Activated CD4-positive, alpha-beta T cell treated with anti-CD3 and anti-CD28 coated beads, Interleukin-2, amount 10 ng/mL, durations not matched to agents 7 days and 5 days (primary cell): ENCODE data around the gene RPA1. TPM values are rescaled to one million over a fixed set of nuclear protein-coding genes. Genes with fewer than 3 reads are reported as not detected.
A peak's percentile ranks its signal among the peaks of the same experiment; 100 is the strongest.
"Not testable (repeated sequence)": the region's sequence is repeated elsewhere in the genome, so short reads cannot be mapped to it uniquely, and the experiment has no call there.

ENCODE experiments used
- CTCF ChIA-PET: fragments of 350-600 bp; sonication (Branson Sonifier 250); formaldehyde crosslinking; loops from one replicate; lab custom pipeline; 2021; ENCODE audit warnings: antibody characterized with exemption; lab: Charles Lee
- POLR2A ChIA-PET: fragments of 350-600 bp; sonication (Branson Sonifier 250); formaldehyde crosslinking; loops from one replicate; lab custom pipeline; 2021; ENCODE audit warnings: antibody characterized with exemption; lab: Charles Lee
- DNase-seq: peaks from one replicate; pipeline ENCODE4 v3.0.0-alpha.2; 2020
- H3K27ac Mint-ChIP-seq: one replicate; pipeline ENCODE4 v1.8.0; 2021; ENCODE audit warnings: mild to moderate bottlenecking, moderate library complexity, mixed read lengths
- H3K27me3 Mint-ChIP-seq: one replicate; pipeline ENCODE4 v1.8.0; 2021; ENCODE audit warnings: mixed read lengths
- H3K36me3 Mint-ChIP-seq: one replicate; pipeline ENCODE4 v1.8.0; 2021; ENCODE audit warnings: low read depth, mixed read lengths
- H3K4me1 Mint-ChIP-seq: one replicate; pipeline ENCODE4 v1.8.0; 2021; ENCODE audit warnings: mixed read lengths
- H3K4me3 Mint-ChIP-seq: one replicate; pipeline ENCODE4 v1.8.0; 2021; ENCODE audit warnings: mild to moderate bottlenecking, moderate library complexity, mixed read lengths
- H3K9me3 Mint-ChIP-seq: one replicate; pipeline ENCODE4 v1.8.0; 2021; ENCODE audit warnings: mixed read lengths
- total RNA-seq, 2 experiments: library from RNA; stranded (reverse); gene quantifications; one replicate each; pipeline ENCODE4 v1.2.3, GENCODE V29; 2021

Gene RPA1
- total RNA-seq, 2 experiments from 2014 or later: 288 to 292 TPM

DNA sequence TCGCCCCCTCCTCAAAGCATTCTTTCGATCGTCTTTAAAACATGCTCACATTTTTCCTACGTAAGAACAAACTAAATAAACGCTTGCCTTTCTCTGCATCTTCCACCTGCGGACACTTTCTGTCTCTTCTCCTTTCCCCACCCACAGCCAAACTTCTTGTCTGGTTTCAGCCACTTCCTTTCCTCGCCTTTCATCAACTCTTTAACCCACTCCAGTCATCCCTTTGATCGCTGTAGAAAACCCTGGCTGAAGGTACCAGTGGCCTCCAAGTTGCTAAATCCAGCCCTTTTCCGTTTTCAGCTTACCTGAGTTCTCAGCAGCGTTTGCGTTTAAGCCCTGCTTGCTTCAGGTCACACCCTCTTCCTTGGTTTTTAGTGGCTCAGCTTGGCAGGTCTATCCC, 483 bp downstream of the RPA1 start:
- H3K4me1 Mint-ChIP-seq: peaks cover 70% of the 10 kb centered on the region
- H3K27me3 Mint-ChIP-seq: no peaks in the 10 kb centered on the region
- peak overlapping the region; percentile 93 for H3K27ac Mint-ChIP-seq
- peak overlapping the region; percentile 97 for H3K4me3 Mint-ChIP-seq
- peaks cover 43% of the 10 kb centered on the region for H3K36me3 Mint-ChIP-seq
- ChIA-PET POLR2A (interaction anchor here (0.6 to 0.9 kb wide), 3 partner anchors 16 to 113 kb away, joined by 3 to 5 read pairs (median 3); no protein-coding TSS in a partner anchor), CTCF (interaction anchor here (0.6 to 1.4 kb wide), 2 partner anchors 10 to 132 kb away, joined by 3 to 4 read pairs; no protein-coding TSS in a partner anchor)
- DNase-seq: peak; percentile 59
- H3K9me3 Mint-ChIP-seq: no peaks in the 10 kb centered on the region

DNA sequence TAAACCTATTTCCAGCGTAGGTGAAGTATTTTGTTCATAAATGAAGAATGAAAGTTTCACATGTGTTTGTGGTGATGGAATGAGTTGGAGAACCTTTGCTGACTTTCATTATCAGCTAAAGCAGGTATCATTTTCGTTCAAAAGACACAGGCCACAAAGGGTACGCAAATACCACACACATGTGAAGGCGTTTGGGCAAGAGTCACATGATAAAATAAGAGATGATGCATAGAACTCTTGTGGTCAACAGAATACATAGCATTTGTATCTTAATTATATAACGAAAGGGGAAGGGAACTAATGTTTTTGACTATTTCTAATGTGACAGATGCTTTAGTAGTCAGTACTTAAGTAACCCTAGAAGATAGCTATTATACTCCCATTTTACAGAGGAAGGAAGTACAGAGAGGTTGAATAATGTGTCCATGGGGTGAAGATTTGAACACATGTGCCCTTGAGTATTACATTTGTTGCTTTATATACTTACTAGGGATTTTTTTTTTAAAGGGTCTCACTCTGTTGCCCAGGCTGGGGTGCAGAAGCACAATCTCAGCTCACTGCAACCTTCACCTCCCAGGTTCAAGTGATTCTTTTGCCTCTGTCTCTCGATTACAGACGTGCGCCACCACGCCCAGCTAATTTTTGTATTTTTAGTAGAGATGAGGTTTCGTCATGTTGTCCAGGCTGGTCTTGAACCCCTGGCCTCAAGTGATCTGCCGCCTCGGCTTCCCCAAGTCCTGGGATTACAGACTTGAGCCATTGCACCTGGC, 4.8 kb downstream of the RPA1 start:
- DNase-seq: peak; percentile 38
- peak overlapping the region; percentile 81 for H3K27ac Mint-ChIP-seq
- no peaks in the 10 kb centered on the region for H3K9me3 Mint-ChIP-seq
- POLR2A ChIA-PET: interaction anchor here (0.6 kb wide), 1 partner anchor 11 kb away, joined by 3 read pairs; no protein-coding TSS in a partner anchor
- H3K36me3 Mint-ChIP-seq: peaks cover 44% of the 10 kb centered on the region
- peaks cover 56% of the 10 kb centered on the region for H3K4me1 Mint-ChIP-seq
- CTCF ChIA-PET: interaction anchor here (0.8 kb wide), 1 partner anchor 57 kb away, joined by 3 read pairs; no protein-coding TSS in a partner anchor
- no peaks in the 10 kb centered on the region for H3K27me3 Mint-ChIP-seq
- H3K4me3 Mint-ChIP-seq: no peak overlapping the region

DNA sequence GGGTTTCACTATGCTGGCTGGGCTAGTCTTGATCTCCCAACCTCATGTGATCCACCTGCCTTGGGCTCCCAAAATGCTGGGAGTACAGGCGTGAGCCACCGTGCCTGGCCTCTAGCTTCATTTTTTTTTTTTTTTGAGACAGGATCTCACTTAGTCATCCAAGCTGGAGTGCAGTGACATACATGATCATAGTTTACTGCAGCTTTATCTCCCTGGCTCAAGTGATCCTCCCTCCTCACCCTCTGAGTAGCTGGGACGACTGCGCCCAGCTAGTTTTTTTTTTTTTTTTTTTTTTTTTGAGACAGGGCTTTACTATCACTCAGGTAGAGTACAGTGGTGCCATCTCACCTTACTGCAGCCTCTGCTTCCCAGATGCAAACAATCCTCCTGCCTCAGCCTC, 9.7 kb downstream of the RPA1 start:
- POLR2A ChIA-PET: no interaction called here
- CTCF ChIA-PET: interaction anchor here (0.5 to 0.6 kb wide), 2 partner anchors 61 to 621 kb away, joined by 3 read pairs; no protein-coding TSS in a partner anchor
- no peaks in the 10 kb centered on the region for H3K27me3 Mint-ChIP-seq
- H3K4me1 Mint-ChIP-seq: peaks cover 28% of the 10 kb centered on the region
- no peak for DNase-seq
- no peak overlapping the region for H3K27ac Mint-ChIP-seq
- H3K9me3 Mint-ChIP-seq: no peaks in the 10 kb centered on the region
- no peak overlapping the region for H3K4me3 Mint-ChIP-seq
- peaks cover 48% of the 10 kb centered on the region for H3K36me3 Mint-ChIP-seq

GRCh38 chr17:1843947-1844346, 14.1 kb downstream of the RPA1 start:
- no peak for DNase-seq
- Mint-ChIP-seq H3K27ac (no peak overlapping the region), H3K9me3 (no peaks in the 10 kb centered on the region), H3K4me1 (peaks cover 6% of the 10 kb centered on the region), H3K4me3 (no peak overlapping the region), H3K27me3 (no peaks in the 10 kb centered on the region), H3K36me3 (peaks cover 41% of the 10 kb centered on the region)
- ChIA-PET CTCF (interaction anchor here (0.7 to 1.5 kb wide), 2 partner anchors 195 to 345 kb away, joined by 3 read pairs; partner anchors contain the start of gene RILP), POLR2A (no interaction called here)

DNA sequence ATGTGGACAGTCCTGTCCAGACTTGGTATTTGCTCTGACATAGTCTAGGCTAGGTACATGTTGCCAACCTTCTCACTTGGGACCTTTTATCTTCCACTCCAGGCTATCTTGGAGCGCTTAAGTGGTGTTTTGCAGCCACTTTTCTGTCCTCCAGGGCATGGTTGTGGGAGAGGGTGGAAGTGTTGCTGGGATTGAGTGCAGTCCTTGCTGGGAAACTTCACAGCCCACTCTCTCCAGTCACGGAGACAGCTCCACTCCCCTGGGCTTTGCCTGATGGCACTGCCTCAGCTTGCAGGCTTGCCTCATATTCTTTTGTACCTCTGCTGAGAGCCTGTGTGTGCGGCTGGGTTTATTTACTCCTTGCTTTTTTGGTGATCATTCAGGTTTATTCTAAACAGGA, 17.4 kb downstream of the RPA1 start:
- Mint-ChIP-seq H3K27me3 (no peaks in the 10 kb centered on the region), H3K9me3 (no peaks in the 10 kb centered on the region), H3K4me3 (no peak overlapping the region), H3K27ac (peak overlapping the region; percentile 5), H3K4me1 (peaks cover 7% of the 10 kb centered on the region), H3K36me3 (peaks cover 52% of the 10 kb centered on the region)
- ChIA-PET CTCF (no interaction called here), POLR2A (no interaction called here)
- DNase-seq: no peak

GRCh38 chr17:1852327-1852726, 22.5 kb downstream of the RPA1 start:
- ChIA-PET POLR2A (no interaction called here), CTCF (no interaction called here)
- DNase-seq: no peak
- Mint-ChIP-seq H3K27ac (no peak overlapping the region), H3K27me3 (no peaks in the 10 kb centered on the region), H3K4me1 (peaks cover 5% of the 10 kb centered on the region), H3K4me3 (no peak overlapping the region), H3K9me3 (no peaks in the 10 kb centered on the region), H3K36me3 (peaks cover 53% of the 10 kb centered on the region)

GRCh38 chr17:1853698-1854097, 23.9 kb downstream of the RPA1 start:
- CTCF ChIA-PET: no interaction called here
- no peaks in the 10 kb centered on the region for H3K27me3 Mint-ChIP-seq
- H3K27ac Mint-ChIP-seq: no peak overlapping the region
- H3K4me3 Mint-ChIP-seq: no peak overlapping the region
- H3K4me1 Mint-ChIP-seq: peaks cover 5% of the 10 kb centered on the region
- peaks cover 50% of the 10 kb centered on the region for H3K36me3 Mint-ChIP-seq
- H3K9me3 Mint-ChIP-seq: no peaks in the 10 kb centered on the region
- no peak for DNase-seq
- POLR2A ChIA-PET: no interaction called here

DNA sequence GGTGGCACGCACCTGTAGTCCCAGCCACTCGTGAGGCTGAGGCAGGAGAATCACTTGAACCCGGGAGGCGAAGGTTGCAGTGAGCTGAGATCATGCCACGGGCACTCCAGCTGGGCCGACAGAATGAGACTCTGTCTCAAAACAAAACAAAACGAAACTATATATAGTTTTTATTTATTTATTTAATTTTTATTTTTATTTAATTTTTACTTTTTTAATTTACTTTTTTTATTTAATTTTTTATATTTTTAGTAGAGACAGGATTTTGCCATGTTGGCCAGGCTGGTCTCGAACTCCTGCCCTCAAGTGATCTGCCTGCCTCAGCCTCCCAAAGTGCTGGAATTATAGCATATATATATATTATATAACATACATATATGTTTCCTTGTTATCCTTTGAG, 26.7 kb downstream of the RPA1 start:
- H3K4me3 Mint-ChIP-seq, CTCF ChIA-PET, H3K27me3 Mint-ChIP-seq, H3K27ac Mint-ChIP-seq, POLR2A ChIA-PET, DNase-seq, H3K4me1 Mint-ChIP-seq, H3K9me3 Mint-ChIP-seq: not testable (repeated sequence)
- peaks cover 49% of the 10 kb centered on the region for H3K36me3 Mint-ChIP-seq

DNA sequence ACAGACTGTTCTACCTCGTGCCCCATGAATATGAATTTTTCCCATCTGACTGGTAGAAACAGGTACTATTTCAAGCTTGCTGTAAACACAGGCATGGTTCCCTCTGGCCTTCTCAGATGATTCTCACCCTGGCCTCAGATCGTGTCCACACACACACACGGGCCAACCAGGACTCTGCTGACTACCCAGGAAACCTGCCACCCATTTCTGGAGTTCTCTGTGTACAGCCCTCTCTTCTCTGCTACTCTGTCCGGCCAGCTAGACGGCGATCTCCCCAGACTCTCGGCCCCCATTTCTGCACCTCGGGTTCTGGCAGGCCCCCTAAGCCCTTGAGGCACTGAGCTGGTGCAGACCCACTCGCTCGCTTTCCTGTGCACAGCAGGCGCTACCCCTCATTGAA, 31.2 kb downstream of the RPA1 start:
- H3K27ac Mint-ChIP-seq: no peak overlapping the region
- peaks cover 24% of the 10 kb centered on the region for H3K36me3 Mint-ChIP-seq
- H3K27me3 Mint-ChIP-seq: no peaks in the 10 kb centered on the region
- H3K4me1 Mint-ChIP-seq: peaks cover 5% of the 10 kb centered on the region
- no peak overlapping the region for H3K4me3 Mint-ChIP-seq
- ChIA-PET CTCF (interaction anchor here (0.7 kb wide), 1 partner anchor 24 kb away, joined by 3 read pairs; no protein-coding TSS in a partner anchor), POLR2A (no interaction called here)
- DNase-seq: no peak
- H3K9me3 Mint-ChIP-seq: no peaks in the 10 kb centered on the region

DNA sequence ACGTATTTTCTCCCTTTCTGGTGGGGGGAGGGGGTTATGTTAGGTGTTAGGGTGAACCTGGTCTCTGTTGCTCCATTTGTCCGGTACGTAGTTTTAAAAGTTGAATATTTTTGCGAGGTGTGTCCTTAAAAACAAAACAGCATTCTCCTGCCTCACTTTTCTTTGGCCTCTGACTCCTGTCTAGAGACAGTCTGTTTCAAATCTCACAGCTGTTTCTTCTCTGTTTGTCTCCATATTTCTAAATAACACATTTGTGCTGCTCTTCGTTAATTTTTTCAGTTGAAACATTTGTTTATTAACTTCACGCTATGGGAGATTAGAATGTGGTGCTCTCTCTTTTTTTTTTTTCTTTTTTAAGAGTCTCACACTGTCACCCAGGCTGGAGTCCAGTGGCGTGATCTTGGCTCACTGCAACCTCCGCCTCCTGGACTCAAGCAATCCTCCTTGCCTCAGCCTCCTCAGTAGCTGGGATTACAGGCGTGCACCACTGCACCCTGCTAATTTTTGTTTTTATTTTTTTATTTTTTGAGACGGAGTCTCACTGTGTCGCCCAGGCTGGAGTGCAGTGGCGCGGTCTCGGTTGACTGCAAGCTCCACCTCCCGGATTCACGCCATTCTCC, 31.7 kb downstream of the RPA1 start:
- no peak overlapping the region for H3K27ac Mint-ChIP-seq
- ChIA-PET CTCF (no interaction called here), POLR2A (no interaction called here)
- no peak overlapping the region for H3K4me3 Mint-ChIP-seq
- peaks cover 5% of the 10 kb centered on the region for H3K4me1 Mint-ChIP-seq
- H3K36me3 Mint-ChIP-seq: peaks cover 24% of the 10 kb centered on the region
- H3K27me3 Mint-ChIP-seq: no peaks in the 10 kb centered on the region
- no peaks in the 10 kb centered on the region for H3K9me3 Mint-ChIP-seq
- DNase-seq: no peak

DNA sequence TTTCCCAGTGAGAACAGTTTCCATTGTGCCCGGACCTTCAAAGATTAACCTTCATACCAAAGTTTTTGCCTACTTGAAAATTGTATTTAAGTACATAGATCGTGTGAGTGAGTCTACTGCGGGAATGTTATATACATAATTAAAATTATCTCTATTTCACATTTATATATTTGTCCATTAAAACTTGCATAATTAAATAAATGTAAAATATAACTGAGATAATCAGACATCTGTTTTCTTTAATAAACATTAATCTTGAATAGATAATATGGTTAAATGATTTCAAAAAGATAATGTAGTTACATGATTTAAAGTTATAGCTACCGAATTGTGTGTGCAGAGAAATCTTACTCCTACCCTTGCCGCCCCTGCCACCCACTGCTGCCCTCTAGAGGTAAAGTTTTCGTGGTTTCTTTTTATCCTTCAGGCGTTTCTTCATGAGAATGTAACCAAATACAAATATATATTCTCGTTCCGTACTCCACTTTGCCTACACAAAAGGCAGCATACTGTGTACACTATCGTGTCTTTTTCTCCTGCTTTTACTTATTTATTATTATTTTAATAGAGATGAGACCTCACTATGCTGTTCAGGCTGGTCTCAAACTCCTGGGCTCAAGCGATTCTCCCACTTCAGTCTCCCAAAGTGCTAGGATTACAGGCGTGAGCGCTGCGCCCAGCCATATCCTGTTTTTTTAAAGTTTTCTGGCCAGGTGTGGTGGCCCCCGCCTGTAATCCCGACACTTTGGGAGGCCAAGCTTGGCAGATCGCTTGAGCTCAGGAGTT, 35.6 kb downstream of the RPA1 start:
- Mint-ChIP-seq H3K9me3 (no peaks in the 10 kb centered on the region), H3K27ac (no peak overlapping the region), H3K4me3 (no peak overlapping the region), H3K36me3 (peaks cover 37% of the 10 kb centered on the region), H3K4me1 (peaks cover 29% of the 10 kb centered on the region), H3K27me3 (no peaks in the 10 kb centered on the region)
- CTCF ChIA-PET: interaction anchor here (0.7 to 1.3 kb wide), 5 partner anchors 12 to 144 kb away, joined by 3 to 6 read pairs (median 4); no protein-coding TSS in a partner anchor
- POLR2A ChIA-PET: no interaction called here
- DNase-seq: peak; percentile 72

GRCh38 chr17:1867307-1867706, 37.5 kb downstream of the RPA1 start:
- Mint-ChIP-seq H3K9me3 (no peaks in the 10 kb centered on the region), H3K36me3 (peaks cover 36% of the 10 kb centered on the region), H3K4me1 (peaks cover 48% of the 10 kb centered on the region), H3K4me3 (no peak overlapping the region), H3K27me3 (no peaks in the 10 kb centered on the region), H3K27ac (no peak overlapping the region)
- POLR2A ChIA-PET: no interaction called here
- no peak for DNase-seq
- CTCF ChIA-PET: no interaction called here
